HG03095 (cell line): ENCODE measurements around the gene ZNF483.
"Not testable (repeated sequence)": the region's sequence is repeated elsewhere in the genome, so short reads cannot be mapped to it uniquely, and the experiment has no call there.

Source experiments
- ATAC-seq: cut with Tn5 transposase; IDR thresholded peaks from one replicate; pipeline ENCODE4 v1.9.1; 2021; ENCODE audit warnings: moderate library complexity; ENCODE audit not compliant: unreplicated experiment

The ZNF483 gene

GRCh38 chr9:111542497-111543254, 17.7 kb downstream of the ZNF483 start:
- ATAC-seq: no peak

DNA sequence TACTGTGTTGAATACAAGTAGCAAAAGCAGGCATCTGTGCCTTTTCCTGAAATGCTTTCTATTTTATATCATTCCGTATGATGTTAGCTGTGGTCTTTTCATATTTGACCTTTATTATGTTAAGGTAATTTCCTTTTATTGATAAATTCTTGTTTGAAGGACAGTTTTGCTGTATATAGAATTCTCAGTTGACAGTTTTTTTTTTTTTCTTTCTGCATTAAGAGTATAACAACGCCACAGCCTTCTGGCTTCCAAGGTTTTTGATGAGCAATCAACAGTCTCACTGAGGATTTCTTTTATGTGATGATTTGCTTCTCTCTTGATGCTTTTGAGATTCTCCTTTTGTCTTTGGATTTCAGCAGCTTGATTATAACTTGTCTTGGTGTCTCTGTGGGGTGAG, 23.6 kb downstream of the ZNF483 start:
- ATAC-seq: no peak

DNA sequence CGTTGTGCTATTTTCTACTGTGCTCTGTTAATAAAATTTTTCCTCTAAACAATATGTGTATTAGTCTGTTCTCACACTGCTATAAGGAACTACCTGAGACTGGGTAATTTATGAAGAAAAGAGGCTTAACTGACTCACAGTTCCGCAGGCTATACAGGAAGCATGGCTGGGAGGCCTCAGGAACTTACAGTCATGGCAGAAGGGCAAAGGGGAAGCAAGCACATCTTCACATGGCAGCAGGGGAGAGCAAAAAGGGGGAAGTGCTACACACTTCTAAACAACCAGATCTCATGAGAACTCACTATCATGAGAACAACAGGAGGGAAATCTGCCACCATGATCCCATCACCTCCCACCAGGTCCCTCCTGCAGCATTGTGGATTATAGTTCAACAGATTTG, 30.4 kb downstream of the ZNF483 start:
- ATAC-seq: not testable (repeated sequence)

DNA sequence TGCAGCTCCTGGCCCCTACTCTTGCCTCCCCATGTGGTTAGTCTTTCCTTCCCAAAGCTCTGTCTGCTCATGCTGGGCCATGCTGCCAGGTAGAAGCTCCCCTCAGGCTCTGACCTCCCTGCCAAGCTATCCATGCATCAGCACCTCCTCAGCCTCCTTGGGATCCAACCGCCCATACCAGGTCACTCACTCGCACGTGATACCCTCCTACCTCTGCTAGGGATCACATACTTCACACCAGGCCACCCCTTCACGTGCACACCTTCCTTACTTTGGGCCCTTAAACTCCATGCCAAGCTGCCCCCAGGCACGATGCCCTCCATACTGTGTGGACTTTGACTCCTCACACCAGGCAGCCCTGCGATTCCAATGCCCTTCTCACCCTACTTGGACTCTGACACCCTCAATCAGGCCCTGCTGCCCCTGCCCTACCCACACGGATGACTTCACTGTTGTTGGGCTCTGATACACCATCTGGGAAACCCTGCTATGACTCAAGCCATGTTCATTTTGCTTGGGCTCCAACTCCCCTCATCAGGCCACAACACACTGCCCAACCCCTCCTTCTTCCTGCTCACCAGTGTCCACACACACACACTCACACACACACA, 34.1 kb downstream of the ZNF483 start:
- ATAC-seq: no peak

- no peak for ATAC-seq
Measured at GRCh38 chr9:111561165-111561719, 36.3 kb downstream of the ZNF483 start.

DNA sequence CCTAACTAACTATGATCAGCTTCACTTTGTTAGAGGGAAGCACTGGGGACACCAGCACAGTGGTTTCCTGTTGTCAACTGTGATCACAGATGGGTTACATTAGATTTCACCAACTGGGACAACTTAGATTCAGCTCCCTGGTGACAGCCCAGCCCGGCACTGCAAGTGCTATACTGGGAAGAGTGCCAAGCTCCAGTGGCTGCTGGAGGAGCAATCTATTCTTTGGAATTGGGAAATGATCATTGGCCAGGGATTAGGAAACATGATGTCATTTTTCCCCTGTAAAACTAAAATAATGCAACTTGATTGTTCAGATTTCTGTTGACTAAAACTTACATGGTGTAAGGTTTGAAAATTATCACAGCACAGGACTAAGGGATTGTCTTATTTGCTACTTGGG, 41.3 kb downstream of the ZNF483 start:
- ATAC-seq: no peak

- not testable (repeated sequence) for ATAC-seq
Measured at GRCh38 chr9:111568127-111568526, 43.1 kb downstream of the ZNF483 start.

DNA sequence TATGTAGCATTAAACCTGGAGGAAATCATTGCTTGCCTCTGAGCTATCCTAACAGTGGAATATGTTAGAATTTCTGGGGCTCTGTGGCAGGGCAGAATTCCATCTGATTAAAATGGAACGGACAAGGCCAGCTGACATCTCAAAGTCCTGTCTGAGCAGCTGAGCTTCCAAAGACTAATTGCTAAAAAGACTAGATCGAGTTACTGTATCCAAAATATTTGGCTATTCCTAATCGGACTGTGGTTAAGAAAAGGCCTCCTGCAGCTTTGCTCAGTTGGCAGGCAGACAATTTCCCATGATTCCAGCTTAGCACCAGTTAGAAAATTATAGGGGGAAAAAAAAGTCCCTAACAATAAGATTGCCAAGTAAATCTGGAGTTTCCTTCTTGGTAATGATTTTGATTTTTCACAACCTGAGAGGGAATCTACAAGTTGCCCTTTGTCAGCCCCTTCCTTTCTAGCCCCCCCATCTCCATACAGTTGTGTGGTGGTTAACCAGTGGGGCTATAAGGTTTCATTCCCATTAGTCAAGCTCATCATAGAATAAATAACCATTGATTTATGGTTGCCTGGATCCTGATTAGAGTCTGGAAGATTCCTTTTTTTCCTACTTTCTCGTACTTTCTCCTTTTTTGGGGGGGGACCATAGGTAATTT, 48.1 kb downstream of the ZNF483 start:
- no peak for ATAC-seq

DNA sequence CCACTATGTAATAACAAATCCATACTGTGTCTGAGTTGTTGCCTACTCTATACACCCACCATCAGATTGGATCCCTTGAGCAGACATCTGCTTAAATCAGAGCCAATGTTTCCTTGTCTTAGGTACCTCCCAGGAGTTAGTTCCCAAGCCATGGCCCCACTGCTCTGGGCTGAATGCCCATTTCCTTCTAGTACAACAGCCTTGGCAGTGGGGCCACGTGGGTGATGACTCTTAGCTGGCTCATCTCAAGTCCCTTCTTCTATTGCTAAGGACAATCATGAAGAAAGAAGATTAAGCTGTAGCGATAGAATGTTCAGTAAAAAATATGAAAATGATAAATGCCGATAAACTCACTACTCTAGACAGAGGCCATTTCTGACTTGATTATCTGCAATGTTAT, 57.9 kb downstream of the ZNF483 start:
- no peak for ATAC-seq

DNA sequence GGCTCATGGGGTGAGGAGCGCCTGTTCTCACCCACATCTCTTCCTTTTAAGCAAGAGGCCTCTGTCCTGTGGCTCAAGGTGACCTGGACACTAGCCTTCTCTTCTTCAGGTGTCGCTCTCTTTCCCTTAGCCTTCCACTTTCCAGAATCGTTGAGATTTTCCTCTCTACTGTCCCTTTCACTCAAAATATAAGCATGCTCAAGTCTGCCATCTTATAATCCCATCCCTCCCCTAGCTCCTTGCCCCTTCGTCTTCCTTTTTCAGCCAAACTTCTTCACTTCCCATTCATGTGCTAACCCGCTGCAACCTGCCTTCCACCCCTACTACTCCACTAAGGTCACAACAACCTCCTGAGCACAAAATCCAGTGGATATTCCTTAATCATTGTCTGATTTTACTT, 61.4 kb downstream of the ZNF483 start:
- no peak for ATAC-seq

DNA sequence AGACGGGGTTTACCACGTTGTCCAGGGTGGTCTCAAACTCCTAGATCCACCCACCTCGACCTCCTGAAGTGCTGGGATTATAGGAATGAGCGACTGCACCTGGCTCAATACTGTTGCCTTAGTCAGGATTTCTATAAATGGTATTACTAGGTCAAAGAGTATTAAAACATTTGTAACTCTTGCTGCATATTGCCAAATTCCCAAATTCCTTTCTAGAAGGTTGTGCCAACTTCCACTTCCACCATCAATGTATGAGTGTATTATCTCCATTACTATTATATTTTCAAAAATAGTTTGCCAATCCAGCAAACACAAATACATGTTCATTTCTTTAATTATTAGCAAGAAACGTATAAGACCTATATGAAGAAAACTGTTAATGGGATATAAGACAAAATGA, 63.9 kb downstream of the ZNF483 start:
- no peak for ATAC-seq

- ATAC-seq: peak; percentile 63
Measured at GRCh38 chr9:111597852-111598732, 73.1 kb downstream of the ZNF483 start.

- ATAC-seq: no peak
Measured at GRCh38 chr9:111598733-111599091, 73.7 kb downstream of the ZNF483 start.

DNA sequence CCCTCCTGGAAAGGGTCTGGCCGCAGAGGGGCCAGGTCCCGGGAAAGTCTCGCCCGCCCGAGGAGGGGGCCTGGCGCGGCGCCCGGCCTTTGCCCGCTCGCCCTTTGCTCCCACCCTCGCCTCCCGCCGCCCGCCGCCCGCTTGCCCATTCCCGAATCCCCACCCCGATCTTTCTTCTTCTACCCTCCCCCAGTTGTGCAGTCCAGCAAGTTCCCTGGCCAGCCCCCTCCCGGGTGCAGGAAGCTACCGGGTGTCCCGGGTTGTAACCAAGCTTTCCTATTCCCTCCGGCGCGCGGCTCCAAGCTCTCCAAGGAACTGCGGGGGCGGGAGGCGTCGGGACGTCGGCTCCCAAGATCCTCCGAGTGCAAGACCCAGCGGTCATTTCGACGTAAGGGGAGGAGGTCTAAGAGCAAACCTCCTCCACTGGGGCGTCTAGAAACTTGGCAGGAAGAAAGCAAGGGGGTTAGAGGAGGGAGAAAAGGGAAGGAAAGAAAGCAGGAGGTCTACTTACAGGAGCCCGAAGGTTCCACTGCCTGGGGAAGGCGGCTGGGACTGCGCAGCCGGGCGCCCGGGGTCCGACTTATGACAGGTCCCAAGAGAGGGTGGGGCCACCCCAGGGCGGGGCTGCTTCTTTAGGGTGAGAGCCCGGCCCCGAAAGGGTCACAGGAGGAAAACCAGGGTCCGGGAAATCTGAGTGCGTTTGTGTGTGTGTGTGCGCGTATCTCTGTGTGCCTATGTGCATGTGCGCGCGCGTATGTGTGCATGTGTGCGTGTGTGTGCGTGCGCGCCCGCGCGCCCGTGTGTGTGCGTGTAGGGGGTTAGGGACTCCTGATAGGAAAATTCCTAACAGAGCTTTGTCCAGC, 74.3 kb downstream of the ZNF483 start, which contains the start of gene PTGR1:
Gene PTGR1 (minus strand): TSS at position 556 of the 863 bp plus-strand sequence. CDS start 2,225 bp downstream, outside the sequence.
- no peak for ATAC-seq

DNA sequence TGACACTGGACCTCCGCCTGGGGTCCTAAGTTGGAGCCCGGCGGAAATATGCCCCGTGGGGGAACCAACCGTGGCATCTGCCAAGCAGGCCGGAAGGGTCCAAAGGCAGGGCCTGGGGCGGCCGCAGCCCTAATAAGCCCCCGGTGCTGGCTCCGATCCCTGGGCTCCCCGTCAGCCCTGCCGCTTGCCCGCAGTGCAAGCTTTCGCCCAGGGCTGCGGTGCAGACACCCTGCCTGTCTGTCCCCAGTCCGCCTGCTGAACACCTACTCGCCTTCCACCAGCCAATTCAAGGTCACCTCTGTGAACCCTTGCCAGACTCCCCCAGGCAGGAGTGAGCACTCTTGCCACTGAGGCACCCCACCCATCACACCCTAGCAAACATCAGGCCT, 75.0 kb downstream of the ZNF483 start:
- no peak for ATAC-seq

DNA sequence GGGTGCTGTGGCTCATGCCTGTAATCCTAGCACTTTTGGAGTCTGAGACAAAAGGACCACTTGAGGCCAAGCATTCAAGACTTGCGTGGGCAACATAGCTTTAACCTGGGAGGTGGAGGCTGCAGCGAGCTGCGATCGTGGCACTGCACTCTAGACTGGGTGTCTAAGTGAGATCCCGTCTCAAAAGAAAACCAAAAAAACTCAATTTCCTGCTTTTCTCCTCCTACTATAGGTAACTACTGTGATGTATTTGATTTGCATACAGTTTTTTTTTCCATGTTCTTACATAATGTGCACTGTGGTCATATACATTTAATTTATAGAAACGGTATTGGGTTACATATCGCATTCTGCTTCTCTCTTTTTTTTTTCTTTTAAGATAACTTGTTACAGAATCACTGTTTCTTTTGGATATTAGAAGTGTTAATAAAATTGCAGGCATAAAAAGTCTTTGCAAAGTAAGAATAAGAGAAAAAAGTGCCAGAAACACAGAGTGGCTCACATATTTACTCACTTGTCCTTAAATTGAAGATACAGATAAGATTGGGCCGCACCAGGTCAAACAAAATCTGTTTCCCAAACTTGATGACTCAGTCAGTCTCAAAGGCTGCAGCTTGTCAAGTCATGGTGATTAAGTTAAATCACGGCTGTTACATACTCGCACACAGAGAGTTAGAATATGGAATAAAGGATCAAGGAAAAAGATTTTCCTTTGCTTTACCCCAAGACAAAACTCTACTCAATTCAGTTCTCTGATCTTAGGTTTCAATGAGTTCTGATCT, 76.4 kb downstream of the ZNF483 start:
- no peak for ATAC-seq

DNA sequence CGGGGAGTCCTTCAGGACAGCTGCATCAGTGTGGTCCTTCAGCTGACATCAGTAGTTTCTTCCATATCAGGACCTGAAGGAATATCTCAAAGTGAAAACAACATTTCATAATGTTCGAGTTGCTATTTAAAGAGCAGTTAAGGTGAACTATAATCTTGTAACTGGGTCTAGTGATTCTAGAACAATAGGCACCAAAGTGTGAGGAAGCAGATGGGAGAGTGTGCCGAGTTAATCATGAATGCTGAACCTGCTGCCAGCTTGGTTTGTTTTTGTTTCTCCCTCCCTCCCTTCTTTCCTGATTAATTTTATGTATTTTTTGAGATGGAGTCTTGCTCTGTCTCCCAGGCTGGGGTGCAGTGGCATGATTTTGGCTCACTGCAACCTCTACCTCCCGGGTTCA, 78.1 kb downstream of the ZNF483 start:
- ATAC-seq: no peak

DNA sequence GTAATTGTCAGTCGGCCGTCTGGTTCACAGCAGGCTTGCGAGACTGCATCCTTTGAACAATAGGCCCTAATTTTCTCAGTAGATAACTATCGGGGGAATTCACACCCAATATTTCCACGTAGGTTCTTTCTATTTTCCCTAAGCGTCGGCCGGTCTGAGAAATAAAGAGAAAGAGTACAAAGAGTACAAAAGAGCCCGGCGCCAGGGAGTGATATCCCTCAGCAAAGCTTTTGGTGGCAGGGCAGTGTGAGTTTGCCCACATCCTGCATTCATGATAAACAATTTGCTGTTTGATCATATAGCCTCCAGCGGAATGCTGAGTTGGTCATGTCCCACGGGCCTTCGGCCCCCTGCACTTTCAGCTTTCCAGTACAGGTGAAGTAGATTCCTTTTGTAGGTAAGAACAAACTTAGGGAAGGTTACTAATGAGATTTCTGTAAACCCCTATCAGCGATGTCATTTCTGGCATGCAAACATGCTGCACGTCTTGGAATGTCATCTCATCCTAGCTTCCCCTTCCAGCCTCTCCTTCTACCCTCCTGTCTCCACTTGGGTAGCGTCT, 79.2 kb downstream of the ZNF483 start:
- no peak for ATAC-seq

GRCh38 chr9:111605041-111605559, 80.1 kb downstream of the ZNF483 start:
- no peak for ATAC-seq
